Measurements from ENCODE around the gene SERPINB10.

The SERPINB10 gene, protein sequence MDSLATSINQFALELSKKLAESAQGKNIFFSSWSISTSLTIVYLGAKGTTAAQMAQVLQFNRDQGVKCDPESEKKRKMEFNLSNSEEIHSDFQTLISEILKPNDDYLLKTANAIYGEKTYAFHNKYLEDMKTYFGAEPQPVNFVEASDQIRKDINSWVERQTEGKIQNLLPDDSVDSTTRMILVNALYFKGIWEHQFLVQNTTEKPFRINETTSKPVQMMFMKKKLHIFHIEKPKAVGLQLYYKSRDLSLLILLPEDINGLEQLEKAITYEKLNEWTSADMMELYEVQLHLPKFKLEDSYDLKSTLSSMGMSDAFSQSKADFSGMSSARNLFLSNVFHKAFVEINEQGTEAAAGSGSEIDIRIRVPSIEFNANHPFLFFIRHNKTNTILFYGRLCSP

DNA sequence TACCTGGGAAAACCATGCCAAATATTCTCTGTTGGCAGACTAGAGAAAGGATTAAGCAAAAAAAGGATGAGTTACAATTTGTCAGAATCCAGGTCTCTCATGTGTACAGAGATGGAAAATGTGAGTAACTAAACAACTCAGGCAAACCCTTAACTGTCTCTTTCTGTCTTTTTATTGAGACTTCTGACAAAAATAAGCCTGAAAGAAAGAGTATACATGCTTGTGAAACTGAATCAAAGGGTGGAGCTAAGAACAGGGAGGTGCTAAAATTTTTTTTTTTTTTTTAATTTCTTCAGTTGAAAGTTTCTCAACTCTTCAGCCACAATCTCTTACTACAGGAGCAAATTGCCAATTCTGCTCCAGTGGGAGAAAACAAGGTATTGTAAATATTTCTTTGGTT lies at the start of gene SERPINB10:
SERPINB10 (plus strand) TSS at position 295 of the 400 bp plus-strand sequence. CDS start 7,553 bp downstream, outside the sequence.
- DNase-seq, result no peak

DNA sequence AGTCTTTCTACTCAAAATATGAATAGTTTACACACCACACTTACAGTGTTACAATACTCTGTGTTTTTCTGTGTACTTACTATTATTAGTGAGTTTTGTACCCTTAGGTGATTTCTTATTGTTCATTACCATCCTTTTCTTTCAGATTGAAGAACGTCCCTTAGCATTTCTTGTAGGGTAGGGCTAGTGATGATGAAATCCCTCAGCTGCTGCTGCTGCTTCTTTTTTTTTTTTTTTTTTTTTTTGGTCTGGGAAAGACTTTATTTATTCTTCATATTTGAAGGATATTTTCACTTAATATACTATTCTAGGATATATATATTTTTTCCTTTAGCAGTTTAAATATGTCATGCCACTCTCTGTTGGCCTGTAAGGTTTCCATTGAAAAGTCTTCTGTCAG lies 49.3 kb upstream of the SERPINB10 start:
- no peak for DNase-seq

DNA sequence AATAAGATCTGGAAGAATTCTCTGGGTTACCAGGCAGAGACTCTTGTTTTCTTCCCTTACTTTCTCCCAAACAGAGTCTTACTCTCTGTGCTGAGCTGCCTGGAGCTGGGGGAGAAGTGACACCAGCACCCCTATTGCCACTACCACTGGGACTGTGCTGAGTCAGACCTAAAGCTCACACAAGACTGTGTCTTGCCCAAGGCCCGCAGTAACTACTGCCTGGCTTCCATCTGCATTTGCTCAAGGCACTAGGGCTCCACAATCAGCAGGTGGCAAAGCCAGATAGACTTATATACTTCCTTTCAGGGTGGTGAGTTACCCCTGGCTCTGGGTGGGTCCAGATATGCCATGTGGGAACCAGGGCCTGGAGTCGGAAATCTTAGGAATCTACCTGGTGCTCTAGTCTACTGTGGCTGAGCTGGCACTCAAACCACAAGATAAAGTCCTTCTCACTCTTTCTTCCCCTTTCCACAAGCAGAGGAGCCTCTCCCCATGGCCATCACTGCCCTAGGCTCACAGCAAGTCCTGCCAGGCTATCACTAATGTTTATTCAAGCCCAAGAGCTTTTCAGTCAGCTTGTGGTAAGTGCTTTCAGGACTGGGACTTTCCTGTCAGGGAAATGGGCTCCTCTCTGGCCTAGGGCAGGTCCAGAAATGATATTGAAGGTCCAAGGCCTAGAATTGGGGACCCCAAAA lies 47.8 kb upstream of the SERPINB10 start:
- no peak for DNase-seq

DNA sequence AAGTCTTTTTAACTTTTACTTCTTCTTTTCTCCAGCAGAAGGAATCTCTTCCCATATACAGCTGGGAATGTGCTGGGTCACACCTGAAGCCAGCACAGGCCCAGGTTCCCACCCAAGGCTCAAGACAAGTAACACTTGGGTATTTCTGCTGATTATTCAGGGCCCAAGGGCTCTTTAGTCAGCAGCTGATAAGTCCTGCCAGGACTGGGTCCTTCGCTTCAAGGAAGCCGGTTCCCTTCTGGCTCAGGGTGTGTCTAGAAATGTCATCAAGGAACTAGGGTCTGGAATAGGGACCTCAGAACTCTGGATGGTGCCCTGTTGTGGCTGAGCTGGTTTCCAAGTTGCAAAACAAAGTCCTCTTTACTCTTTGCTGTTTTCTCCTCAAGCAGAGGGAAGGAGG lies 47.2 kb upstream of the SERPINB10 start:
- DNase-seq, result no peak

DNA sequence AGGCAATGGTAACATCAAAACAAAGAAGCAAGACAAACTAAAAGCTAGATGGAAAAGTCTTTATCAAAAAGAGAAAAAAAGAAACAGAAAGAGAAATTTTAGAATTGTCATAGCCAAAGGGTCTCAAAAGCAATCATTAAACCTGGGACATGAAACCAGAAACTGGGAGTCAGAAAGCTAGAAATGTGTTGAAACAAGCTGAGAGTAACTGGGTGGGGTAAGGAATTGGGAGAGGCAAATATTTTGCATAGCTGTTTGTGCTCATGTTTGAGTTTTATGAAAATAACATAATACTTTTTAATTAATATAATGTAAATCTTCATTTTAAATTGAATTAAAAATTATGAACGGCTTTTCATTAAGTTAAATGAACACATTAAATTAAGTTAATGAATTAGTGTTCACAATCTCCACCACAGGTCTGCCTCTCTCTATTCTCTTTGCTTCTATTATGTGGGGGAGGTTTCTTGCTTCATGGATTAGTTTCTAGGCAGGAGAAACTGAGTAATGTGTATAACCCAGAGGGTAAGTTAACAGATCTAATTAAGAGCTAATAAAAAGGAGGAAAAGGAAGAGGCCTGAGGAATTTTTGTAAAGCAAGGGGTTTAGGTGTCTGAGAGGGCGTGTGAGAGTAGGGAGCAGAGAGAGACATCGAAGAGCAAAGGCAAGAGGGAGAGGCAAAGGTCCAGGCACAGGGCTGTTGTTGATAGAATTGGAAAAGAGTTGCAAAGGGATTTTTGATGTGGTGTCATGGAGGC lies 40.2 kb upstream of the SERPINB10 start:
- DNase-seq, result no peak

DNA sequence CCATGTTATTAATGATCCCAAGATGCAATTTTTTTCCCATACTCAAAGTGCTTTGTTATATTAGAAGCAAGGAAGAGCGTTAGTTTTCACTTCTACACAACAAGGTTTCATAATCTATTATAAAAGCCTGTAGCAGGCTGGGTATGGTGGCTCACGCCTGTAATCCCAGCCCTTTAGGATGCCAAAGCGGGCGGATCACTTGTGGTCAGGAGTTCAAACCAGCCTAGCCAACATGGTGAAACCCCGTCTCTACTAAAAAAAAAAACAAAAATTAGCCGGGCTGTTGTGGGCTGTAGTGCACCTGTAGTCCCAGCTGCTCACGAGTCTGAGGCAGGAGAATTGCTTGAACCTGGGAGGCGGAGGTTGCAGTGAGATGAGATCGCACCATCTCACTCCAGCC lies 39.2 kb upstream of the SERPINB10 start:
- no peak for DNase-seq

DNA sequence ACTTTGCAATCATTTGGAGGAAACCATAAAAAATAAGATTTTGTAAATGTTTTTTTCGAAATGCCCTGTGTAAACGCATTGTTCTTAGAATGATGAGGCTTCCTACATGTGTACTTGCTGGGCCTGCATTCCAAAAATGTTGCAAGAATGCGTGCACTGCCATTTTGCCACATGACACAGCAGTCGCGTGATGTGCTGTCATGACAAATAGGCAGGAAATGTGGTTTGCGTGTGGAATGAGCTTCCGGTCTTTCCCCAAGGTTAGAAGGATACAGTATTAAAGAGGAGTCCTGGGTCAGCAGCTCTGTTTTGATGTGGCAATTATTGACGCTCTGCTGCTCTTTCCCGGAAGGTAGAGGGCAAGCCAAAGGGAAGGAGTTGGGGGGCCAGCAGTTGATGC lies 38.4 kb upstream of the SERPINB10 start:
- DNase-seq, result no peak

DNA sequence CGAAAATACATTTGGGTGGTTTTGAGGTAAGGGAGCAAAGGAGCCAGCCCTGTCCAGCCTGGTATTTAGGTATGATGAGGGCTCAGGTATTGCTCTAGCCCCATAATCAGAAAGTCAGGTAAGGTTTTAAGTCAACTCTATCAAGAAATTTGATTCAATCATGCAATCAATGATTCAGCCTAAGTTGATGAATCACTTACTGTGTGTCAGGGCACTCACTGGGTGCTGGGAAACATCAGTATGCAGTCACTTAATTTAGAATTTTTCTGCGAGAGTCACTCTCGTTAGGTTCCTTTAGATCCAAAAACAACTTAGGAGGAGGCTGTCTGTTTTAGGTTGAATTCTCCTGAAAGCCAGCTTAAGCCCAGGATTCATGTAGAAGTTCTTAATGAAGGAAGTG lies 37.9 kb upstream of the SERPINB10 start:
- no peak for DNase-seq

DNA sequence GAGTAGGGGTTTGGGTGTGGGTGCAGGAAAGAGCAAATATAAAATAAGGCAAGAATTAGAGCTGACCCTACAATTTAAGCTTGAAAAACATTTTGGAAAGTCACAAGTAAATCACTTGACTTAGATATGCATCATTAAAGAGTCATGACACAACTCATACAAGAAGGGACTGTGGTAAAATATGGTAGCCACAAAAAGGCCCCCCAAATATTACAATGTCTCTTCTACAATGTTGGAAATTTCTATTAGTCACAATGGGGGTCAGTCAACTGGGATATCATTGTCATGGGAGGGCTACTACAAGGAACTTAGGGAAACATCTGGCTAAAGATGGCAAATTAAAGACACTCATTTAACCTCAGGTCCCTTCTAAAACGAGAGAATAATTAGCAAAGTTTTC lies 35.9 kb upstream of the SERPINB10 start:
- DNase-seq, result no peak

DNA sequence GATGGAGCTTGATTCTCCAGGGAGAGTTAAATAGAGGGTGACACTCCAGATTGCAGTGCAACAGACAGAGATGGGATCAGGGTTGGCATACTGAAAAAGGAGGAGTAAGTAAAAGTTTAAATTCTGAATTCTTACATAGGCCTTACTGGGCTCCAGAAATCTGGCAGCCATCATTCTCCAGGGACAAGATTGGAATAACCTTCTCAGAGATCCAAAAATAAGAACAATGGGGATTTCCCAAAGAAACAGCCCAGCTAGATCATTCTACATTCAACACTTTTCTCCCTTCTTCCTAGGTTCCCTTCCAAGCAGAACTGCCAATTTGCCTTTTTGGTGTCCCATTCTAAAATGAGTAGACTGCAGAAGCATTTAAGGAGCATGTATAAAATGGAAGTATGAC lies 35.2 kb upstream of the SERPINB10 start:
- no peak for DNase-seq

DNA sequence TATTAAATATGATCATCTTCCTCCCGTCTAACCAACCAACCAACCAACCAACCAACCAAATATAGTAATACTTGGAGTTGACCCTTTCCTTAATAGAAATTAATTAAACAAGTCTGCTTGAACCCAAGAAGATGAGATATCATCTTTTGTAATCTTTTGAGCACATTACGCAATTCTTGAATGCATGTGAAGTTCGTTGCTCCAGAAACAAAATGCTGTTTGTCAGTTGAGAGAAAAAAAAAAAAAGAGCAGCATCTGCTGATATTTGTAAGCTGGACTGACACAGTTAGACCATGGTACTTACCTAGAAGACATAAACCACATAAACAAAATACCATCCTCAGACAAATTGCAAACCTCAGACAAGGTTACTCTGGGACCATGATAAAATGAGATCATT lies 29.4 kb upstream of the SERPINB10 start:
- DNase-seq, result no peak

DNA sequence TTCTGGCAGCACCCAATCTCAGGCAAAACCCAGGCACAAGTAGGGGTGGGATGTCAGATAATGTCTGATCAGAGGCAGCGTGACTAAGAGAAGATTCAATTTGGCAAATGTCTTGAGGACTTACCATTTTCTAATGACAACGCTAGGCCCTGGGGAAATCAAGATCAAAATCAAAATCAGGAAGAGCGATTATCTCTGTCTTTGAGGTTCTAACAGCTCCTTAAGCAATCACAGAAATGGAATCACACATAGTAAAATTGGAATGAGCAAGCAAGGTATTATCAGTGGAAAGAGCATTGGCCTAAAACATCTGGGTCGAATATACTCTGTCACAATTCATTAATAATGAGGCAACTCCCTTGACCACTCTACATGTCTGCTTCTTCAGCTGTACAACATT lies 28.8 kb upstream of the SERPINB10 start:
- no peak for DNase-seq

DNA sequence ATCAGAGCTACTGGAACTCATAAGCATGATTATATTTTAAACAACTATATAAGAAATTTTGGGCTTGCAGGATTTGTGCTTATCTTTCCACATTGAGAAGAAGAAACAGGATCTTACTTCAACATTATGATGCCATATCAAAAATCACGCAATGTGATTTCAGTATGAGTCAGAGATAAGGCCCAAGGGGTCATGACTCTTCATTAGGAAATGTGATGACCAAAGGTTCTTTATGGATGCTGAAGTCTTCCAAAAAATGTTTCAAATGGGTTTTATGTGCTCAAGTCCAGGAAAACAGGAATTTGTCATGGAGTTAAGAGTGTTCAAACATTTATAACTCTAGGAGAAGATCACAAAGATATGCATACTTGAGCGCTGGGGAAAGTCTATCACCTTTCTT lies 28.0 kb upstream of the SERPINB10 start:
- DNase-seq, result no peak

DNA sequence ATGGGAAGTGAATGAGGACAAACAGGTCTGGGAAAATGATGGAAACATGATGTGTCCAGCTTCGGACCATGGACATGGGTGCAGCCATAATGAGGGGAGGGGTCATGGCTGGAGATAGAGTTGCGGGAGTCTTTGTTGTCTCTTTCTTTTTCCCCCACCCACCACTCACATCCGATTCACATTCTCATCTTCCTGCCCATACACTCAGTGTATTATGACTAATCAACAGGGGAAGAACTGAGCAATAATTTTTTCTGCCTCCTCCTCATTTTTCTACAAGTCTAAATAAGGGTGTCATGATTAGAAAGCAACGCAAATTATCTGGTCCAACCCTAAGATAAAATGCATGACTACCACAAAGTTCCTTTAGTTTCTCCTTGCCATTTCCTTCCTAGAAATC lies 25.9 kb upstream of the SERPINB10 start:
- DNase-seq, result no peak

DNA sequence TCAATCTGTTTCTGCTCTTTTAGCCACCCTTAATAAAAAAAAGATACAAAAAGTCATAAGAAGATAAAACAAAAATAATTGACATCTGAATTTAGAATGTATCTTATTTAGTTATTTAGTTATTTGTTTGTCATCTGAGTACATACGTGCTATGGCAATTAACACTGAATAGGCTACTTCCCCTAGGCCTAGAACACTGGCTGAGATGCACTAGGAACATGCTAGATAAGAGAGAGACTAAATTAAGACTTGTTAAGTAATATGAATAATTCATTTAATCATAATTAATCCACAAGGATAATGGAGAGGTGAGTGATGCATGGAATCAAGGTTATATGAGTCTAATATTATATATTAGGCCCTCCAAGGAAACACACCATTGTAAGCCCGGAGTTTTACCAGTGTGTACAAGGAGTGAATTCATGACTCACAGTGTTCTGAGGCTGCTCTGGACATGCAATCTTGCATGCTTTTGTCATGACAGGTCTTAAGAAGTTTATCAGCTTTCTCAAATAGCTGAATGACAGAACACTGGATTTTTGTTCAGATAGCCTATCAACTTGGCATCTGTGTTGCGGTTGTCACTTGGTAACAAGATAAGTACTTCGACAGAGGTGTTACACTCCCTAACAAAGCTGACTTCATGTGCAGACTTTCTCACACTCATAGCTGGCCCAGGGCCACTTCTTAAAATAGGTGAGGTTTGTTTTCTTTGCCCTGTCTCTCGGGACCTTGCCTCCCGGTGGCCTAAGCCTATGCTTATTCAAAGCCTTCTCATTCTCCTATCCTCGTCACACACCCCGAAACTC lies 25.2 kb upstream of the SERPINB10 start:
- no peak for DNase-seq

DNA sequence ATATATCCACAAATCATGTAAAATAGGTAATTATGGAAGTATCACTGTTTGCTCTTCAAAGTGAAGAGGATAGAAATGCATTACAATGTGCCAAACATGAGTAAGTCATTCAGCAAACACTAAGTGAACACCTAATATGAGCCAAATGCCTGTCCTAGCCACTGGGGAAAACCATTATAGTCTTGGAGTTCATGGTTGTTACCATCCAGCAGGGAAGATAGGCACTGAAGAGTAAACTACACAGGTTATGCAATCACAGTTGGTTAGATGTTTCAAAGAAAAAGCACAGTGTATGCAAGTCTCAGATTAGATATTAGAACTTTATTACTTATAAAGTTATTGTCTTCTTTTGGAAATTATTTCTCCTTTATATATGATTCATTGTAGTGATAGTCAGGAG lies 24.1 kb upstream of the SERPINB10 start:
- no peak for DNase-seq

DNA sequence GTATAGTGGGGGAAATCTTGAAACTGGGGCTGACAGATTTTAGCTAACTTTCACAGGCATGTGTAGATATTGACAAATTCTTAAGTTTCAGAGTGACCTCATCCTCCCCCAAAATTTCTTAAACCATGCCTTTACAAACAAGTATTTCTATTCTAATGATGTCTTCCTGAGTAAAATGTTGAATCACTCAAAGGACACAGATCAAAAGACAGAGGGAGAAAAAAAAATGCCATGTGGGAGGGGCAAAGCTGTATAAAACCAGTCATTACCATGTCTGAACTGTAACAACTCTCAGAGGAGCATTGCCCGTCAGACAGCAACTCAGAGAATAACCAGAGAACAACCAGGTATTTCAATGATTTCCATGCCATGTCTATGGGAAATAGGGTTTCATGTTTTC lies 20.3 kb upstream of the SERPINB10 start, which contains the start of gene SERPINB2:
SERPINB2 (plus strand) TSS at position 282 of the 400 bp plus-strand sequence. CDS start 3,740 bp downstream, outside the sequence.
- no peak for DNase-seq

DNA sequence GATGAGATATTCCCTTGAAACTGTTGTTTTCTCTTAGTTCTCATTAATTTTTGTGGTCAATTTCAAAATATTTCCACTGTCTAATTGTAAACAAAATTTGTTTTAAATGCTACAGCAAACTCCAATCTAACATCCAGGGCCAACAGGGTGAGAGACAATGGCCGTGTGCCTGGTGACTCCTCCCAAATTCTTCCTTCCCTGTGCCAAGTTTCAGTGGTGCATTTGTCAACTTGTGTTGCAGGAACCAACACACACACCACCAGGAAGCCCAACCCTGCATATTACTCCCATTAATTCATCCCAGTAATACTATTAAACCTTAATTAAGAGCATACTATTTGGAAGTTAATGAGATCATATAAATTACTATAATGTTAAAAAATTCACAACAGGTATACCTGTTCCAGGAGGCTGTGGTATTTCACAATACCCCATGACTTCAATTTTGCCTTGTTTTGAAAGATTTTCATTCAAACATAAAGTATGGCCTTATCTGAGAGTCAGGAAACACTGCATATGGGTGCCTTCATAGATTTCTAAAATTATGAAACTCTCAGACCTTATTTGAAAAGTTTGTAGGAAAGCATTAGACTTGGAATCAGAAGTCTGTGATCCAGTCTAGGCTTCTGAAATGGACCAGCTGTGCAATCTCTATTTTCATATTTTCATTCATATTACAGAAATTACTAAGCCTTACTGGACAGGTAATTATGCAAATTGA lies 19.1 kb upstream of the SERPINB10 start:
- no peak for DNase-seq

DNA sequence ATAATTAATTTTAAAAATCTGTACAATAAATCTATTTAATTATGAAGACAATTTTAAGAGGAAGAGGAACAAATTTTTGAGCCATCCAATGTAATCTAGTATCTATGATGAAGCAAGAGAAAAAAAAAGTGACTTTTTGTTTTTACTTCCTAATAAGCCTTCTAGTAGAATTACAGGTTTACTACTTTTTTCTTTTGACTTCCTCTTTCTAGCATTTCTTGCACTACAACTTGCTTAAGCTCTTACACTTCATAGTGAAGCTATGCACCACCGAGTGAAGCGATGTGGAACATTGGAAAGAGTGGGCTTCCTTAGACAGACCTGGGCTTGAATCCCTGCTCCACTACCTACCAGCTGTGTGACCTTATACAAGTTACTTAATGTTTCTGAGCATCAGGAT lies 18.1 kb upstream of the SERPINB10 start:
- peak; percentile 35 to 62 for DNase-seq

DNA sequence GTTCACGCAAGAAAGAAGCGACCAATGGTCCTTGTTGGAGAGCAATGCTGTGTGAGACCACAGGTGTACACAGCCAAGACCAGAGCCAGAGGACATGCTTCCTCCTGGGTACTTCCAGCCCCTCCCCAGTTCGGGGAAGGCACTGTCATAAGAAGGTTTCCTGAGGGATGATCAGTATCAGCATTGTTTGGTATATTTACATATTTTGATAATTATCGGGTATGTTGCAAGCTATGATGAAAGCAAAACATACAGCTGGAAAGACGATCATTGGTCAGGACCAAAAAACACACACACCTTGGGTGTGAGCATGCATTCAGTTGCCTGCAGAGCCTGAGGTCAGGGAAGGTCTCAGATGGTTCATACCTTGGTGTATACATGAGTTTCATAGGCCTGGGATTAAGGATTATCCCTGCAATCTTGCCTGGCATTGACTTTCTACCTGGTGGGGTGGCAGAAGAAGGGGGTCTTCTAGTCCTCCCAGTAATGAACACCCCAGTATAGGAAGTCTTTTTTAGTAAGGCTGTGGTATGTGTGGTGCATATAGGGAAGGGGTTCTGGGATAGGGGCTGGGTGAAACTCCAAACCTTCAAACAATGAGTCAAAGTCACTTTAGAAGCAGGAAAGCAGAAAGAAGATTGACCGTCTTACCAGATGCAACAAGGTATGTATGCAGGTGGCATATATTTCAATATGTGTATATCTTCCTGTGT lies 17.4 kb upstream of the SERPINB10 start:
- no peak for DNase-seq

DNA sequence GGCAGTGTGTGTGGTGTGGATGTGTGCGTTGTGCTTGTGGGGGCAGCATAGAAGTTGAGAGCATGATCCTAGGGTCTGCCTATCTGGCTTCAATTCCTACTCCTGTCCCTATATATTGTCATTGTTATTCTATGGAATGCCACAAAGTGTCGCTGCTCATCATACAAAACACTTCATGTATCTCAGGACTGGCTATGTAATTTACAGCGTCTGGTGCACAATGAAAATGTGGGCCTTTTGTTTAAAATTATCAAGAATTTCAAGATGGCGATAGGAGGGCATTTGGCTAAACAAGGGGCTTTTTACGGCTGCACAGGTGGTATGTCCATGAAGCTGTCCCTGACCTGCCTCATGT lies 16.8 kb upstream of the SERPINB10 start:
- peak; percentile 79 to 90 for DNase-seq
